Colonic mucosa (tissue), 4 donors: ENCODE results near the gene PRRT2. TPM values are rescaled to one million over a fixed set of nuclear protein-coding genes. Genes with fewer than 3 reads are reported as not detected.
"Not testable (repeated sequence)": the region's sequence is repeated elsewhere in the genome, so short reads cannot be mapped to it uniquely, and the experiment has no call there.

Experiments
- DNase-seq: peaks from one replicate; pipeline ENCODE4 v3.0.0-alpha.2; 2020
- H3K27ac ChIP-seq: fragments of 200-600 bp; one replicate; pipeline ENCODE4 v1.8.0; 2021
- H3K27me3 ChIP-seq: fragments of 200-600 bp; one replicate; pipeline ENCODE4 v1.8.0; 2021
- H3K36me3 ChIP-seq: fragments of 200-600 bp; one replicate; pipeline ENCODE4 v1.8.0; 2021
- H3K4me1 ChIP-seq: fragments of 200-600 bp; one replicate; pipeline ENCODE4 v1.8.0; 2021; ENCODE audit warnings: mild to moderate bottlenecking
- H3K4me3 ChIP-seq: fragments of 200-600 bp; one replicate; pipeline ENCODE4 v1.8.0; 2021
- H3K9ac ChIP-seq, 2 donors: one replicate each; pipeline ENCODE4 v1.7.0; 2013; ENCODE audit warnings: control low read depth in 2 of 2, low read depth in 2 of 2, low read length in 2 of 2
- H3K9me3 ChIP-seq: fragments of 200-600 bp; one replicate; pipeline ENCODE4 v1.8.0; 2021
- CTCF ChIP-seq: fragments of 200-600 bp; IDR thresholded peaks from one replicate; pipeline ENCODE4 v1.8.0; 2022; ENCODE audit warnings: antibody characterized with exemption, mild to moderate bottlenecking
- intact Hi-C: fragments of 100-400 bp; cut with DNase I; formaldehyde crosslinking; loops from one replicate; pipeline ENCODE4 v1.14.1; 2022
- total RNA-seq, 2 donors: library from RNA; stranded (reverse); fragmentation: NEBNext Ultra II Directional in 1 of 2; extraction: Animal tissue kit (Norgen Biotek cat#: 25700) in 1 of 2; gene quantifications; one replicate each; pipeline ENCODE4 v1.2.1, GENCODE V29; 2021
- donor health status: healthy.
- donor health status: DM: no; HTN: no; CAD: no.
- donor health status: DM: no; HTN: no; CAD: no.

PRRT2 gene
- total RNA-seq, 2 donors from 2014 or later: 1.4 to 1.7 TPM

GRCh38 chr16:29789775-29790182 lies 22.2 kb upstream of the PRRT2 start:
- Histone ChIP-seq H3K27ac (peak overlapping the region; percentile 83), H3K36me3 (no peaks in the 10 kb centered on the region), H3K9me3 (no peaks in the 10 kb centered on the region), H3K4me3 (peak overlapping the region; percentile 78), H3K9ac (peak overlapping the region; percentile 65 to 96), H3K27me3 (no peaks in the 10 kb centered on the region), H3K4me1 (no peaks in the 10 kb centered on the region)
- DNase-seq: no peak
- intact Hi-C loops: no loop called here
- TF ChIP-seq CTCF: no peak

GRCh38 chr16:29790183-29790948 lies 21.6 kb upstream of the PRRT2 start, which contains the start of gene KIF22:
Gene KIF22, plus strand, starts transcription at chr16:29790751. Its CDS starts 9 bp downstream, at chr16:29790760.
- Histone ChIP-seq H3K27ac (peak within 1 kb of the TSS; percentile 83), H3K27me3 (no peaks in the 10 kb centered on the region), H3K4me1 (no peaks in the 10 kb centered on the region), H3K4me3 (peak within 1 kb of the TSS; percentile 78), H3K9me3 (no peaks in the 10 kb centered on the region), H3K9ac (peak within 1 kb of the TSS; percentile 86 to 96), H3K36me3 (no peaks in the 10 kb centered on the region)
- DNase-seq: peak; percentile 100
- peak; percentile 73 for TF ChIP-seq CTCF
- intact Hi-C loops: no loop called here

- Histone ChIP-seq H3K4me1 (no peaks in the 10 kb centered on the region), H3K9me3 (no peaks in the 10 kb centered on the region), H3K9ac (peak overlapping the region; percentile 86 to 93), H3K27ac (peak overlapping the region; percentile 24), H3K27me3 (no peaks in the 10 kb centered on the region), H3K4me3 (peak overlapping the region; percentile 78), H3K36me3 (no peaks in the 10 kb centered on the region)
- no peak for DNase-seq
- no peak for TF ChIP-seq CTCF
- intact Hi-C loops: no loop called here
Measured at GRCh38 chr16:29790949-29791844, 20.8 kb upstream of the PRRT2 start.

- Histone ChIP-seq H3K4me3 (peak overlapping the region; percentile 78), H3K36me3 (no peaks in the 10 kb centered on the region), H3K27ac (no peak overlapping the region), H3K4me1 (no peaks in the 10 kb centered on the region), H3K9me3 (no peaks in the 10 kb centered on the region), H3K9ac (peak overlapping the region in 1 of 2 donors; percentile 38), H3K27me3 (no peaks in the 10 kb centered on the region)
- intact Hi-C loops: no loop called here
- no peak for TF ChIP-seq CTCF
- no peak for DNase-seq
Measured at GRCh38 chr16:29791845-29792807, 19.9 kb upstream of the PRRT2 start.

- intact Hi-C loops, DNase-seq, H3K36me3 ChIP-seq, H3K27me3 ChIP-seq, H3K9ac ChIP-seq, H3K4me3 ChIP-seq, H3K27ac ChIP-seq, H3K9me3 ChIP-seq, H3K4me1 ChIP-seq: not testable (repeated sequence)
Measured at GRCh38 chr16:29793153-29793552, 18.8 kb upstream of the PRRT2 start.
